ENCODE measurements around the gene CYP11A1.

Gene CYP11A1

DNA sequence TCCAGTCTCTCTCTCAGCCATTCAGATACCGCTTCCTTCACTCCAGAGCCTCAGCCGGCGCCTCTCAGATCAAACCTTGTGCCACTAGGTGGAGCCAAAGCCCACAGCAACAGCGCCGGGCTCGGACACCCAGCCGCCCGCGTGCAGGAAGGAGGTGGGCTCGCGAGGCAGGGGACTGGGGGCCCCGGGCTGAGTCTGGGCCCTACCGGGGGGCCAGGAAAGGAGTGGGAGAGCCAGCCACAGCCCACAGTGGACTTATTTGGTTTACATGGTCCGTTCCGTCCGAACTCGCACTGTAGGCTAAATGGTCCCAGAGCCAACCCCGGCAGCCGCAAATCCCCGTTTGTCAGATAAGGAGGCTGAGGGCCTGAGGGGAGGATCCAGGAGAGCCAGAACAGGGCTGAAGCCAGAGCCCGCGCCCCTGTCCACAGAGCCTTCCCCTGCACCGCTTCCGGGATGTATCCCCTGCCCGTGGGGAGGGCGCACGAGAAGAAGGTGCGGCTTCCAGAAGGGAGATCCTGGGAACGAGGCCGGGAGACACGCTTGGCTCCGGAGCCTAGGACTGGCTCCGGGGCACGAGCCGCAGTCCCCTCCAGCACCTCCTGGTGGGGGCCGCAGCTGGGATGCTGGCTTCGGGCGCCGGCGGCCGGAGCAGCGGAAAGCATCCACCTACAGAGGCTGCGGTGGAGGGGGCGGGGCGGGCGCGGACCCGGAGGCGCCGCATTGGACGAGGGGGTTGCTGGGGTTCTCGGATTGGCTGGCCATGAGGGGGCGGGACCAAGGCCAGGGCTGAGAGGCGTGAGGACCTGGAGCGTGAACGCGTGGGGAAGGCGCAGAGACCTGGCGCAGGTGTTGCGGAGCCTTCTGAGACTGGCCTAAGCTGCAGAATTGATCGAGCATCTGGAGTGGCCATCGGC lies 6.5 kb upstream of the CYP11A1 start:
- ChIA-PET POLR2A (ENCODE audit: low non-redundant PET) (no interaction called here), CTCF (interaction anchor here (0.5 to 2.6 kb wide), 27 partner anchors 9 to 926 kb away, joined by 3 to 16 read pairs (median 4); no protein-coding TSS in a partner anchor)
- peak; percentile 99 for DNase-seq (ENCODE audit: low spot score)
- TF ChIP-seq, protein P1, sequence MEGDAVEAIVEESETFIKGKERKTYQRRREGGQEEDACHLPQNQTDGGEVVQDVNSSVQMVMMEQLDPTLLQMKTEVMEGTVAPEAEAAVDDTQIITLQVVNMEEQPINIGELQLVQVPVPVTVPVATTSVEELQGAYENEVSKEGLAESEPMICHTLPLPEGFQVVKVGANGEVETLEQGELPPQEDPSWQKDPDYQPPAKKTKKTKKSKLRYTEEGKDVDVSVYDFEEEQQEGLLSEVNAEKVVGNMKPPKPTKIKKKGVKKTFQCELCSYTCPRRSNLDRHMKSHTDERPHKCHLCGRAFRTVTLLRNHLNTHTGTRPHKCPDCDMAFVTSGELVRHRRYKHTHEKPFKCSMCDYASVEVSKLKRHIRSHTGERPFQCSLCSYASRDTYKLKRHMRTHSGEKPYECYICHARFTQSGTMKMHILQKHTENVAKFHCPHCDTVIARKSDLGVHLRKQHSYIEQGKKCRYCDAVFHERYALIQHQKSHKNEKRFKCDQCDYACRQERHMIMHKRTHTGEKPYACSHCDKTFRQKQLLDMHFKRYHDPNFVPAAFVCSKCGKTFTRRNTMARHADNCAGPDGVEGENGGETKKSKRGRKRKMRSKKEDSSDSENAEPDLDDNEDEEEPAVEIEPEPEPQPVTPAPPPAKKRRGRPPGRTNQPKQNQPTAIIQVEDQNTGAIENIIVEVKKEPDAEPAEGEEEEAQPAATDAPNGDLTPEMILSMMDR (conservative IDR thresholded peaks at IDR 0.05; ENCODE audit: low read depth), result peak; percentile 90
- H3K27ac ChIP-seq, result peak overlapping the region; percentile 66

GRCh38 chr15:74373056-74373650 lies 5.7 kb upstream of the CYP11A1 start:
- no peak overlapping the region for H3K27ac ChIP-seq
- CTCF ChIA-PET, result interaction anchor here (0.5 to 2.6 kb wide), 9 partner anchors 10 to 927 kb away, joined by 3 to 9 read pairs (median 5); no protein-coding TSS in a partner anchor
- POLR2A ChIA-PET (ENCODE audit: low non-redundant PET), result no interaction called here
- DNase-seq (ENCODE audit: low spot score), result no peak
- TF ChIP-seq, protein P1 (conservative IDR thresholded peaks at IDR 0.05; ENCODE audit: low read depth), result no peak

- H3K27ac ChIP-seq, result no peak overlapping the region
- TF ChIP-seq, protein P1 (conservative IDR thresholded peaks at IDR 0.05; ENCODE audit: low read depth), result no peak
- DNase-seq (ENCODE audit: low spot score), result no peak
- POLR2A ChIA-PET (ENCODE audit: low non-redundant PET), result no interaction called here
- CTCF ChIA-PET, result interaction anchor here (0.8 to 1.4 kb wide), 3 partner anchors 11 to 247 kb away, joined by 3 to 5 read pairs (median 3); no protein-coding TSS in a partner anchor
Observed at GRCh38 chr15:74370471-74370870, 3.0 kb upstream of the CYP11A1 start.

DNA sequence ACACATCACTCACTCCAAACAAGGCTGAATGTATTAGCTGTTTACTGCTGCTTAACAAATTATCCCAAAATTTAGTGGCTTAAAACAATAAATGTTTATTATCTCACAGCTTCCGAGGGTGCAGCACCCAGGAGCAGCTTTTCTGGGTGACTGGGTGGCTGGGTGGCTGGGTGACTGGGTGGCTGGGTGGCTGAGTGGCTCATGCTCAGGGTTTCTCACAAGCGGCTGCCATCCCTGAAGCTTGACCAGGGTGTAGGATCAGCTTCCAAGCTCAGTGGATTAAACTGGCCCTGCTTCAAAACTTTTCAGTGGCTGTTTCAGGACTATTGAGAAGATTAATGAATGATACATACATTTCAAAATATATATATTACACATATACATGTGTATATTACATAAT lies 2.3 kb upstream of the CYP11A1 start:
- POLR2A ChIA-PET (ENCODE audit: low non-redundant PET), result no interaction called here
- DNase-seq (ENCODE audit: low spot score), result no peak
- CTCF ChIA-PET, result interaction anchor here (0.8 to 1.2 kb wide), 2 partner anchors 70 to 248 kb away, joined by 3 read pairs; no protein-coding TSS in a partner anchor
- TF ChIP-seq, protein P1 (conservative IDR thresholded peaks at IDR 0.05; ENCODE audit: low read depth), result no peak
- no peak overlapping the region for H3K27ac ChIP-seq

DNA sequence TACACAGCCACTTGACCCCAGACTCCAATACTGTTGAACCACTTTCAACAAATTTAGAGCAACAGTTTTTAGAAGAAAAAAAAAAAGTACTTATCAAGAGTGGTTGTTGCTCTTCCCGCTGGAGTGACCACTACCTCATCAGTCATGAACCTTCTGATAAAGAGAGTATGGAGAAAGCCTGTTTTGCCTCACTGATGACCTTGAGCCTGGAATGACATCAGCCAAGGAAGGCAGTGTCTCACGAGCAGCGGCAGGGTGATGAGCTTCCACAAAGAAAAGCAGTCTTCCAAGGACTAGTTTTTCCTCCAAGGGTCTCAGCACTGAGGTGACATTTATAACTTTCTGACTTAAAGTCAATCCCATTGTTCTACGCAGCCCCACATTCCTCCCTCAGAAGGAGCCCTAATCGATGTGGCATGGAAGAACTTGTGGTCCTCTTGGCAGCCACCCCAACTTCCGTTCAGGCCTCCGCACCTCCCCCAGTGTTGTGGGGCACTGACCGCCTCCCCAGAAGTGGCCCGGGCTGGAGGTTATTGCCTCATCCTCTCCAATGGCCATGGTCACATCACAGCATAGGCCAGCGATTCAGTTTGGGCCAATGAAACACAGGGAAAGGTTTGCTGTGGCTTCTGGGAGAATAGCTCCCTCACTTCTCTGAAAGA lies 1.8 kb upstream of the CYP11A1 start:
- DNase-seq (ENCODE audit: low spot score), result no peak
- TF ChIP-seq, protein P1 (conservative IDR thresholded peaks at IDR 0.05; ENCODE audit: low read depth), result no peak
- ChIA-PET POLR2A (ENCODE audit: low non-redundant PET) (no interaction called here), CTCF (interaction anchor here (1.2 kb wide), 1 partner anchor 70 kb away, joined by 3 read pairs; no protein-coding TSS in a partner anchor)
- H3K27ac ChIP-seq, result no peak overlapping the region

- ChIA-PET POLR2A (ENCODE audit: low non-redundant PET) (no interaction called here), CTCF (no interaction called here)
- TF ChIP-seq, protein P1 (conservative IDR thresholded peaks at IDR 0.05; ENCODE audit: low read depth), result no peak
- no peak for DNase-seq (ENCODE audit: low spot score)
- no peak overlapping the region for H3K27ac ChIP-seq
Observed at GRCh38 chr15:74368121-74368520, 675 bp upstream of the CYP11A1 start.

Measured in RWPE1 (cell line).